ENCODE data around the gene BCL2L2.

BCL2L2 gene

GRCh38 chr14:23359722-23360447 lies 53.3 kb downstream of the BCL2L2 start:
- Histone ChIP-seq H2AFZ (ENCODE audit: low read depth, low read length) (no peak overlapping the region), H3K27me3 (ENCODE audit: insufficient read depth, low read length) (no peaks in the 10 kb centered on the region), H3K9me3 (ENCODE audit: low read length) (no peaks in the 10 kb centered on the region), H3K4me3 (ENCODE audit: low read length) (no peak overlapping the region), H3K4me1 (ENCODE audit: insufficient read depth, low read length) (peaks cover 21% of the 10 kb centered on the region), H3K36me3 (ENCODE audit: insufficient read depth, low read length) (peaks cover 59% of the 10 kb centered on the region)

DNA sequence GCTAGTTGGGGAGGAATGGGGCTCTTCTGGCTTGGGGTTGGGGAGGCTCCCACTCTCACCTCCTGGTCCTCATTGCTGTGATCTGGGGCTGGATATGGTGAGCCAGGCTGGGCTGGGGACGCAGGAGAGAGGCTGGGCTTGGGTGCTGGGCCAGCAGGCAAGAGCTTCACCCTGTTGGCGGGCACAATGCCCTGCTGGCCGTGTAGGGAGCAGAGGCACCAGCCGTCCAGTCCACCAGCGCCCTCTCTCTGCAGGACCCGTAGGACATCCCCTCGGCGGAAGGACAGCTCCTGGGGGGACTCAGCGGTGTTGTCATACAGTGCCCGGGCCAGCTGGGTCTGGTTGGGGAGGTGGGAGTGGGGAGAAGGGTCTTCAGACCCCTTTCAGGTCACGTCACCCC lies 53.9 kb downstream of the BCL2L2 start:
- Histone ChIP-seq H2AFZ (ENCODE audit: low read depth, low read length) (no peak overlapping the region), H3K36me3 (ENCODE audit: insufficient read depth, low read length) (peaks cover 59% of the 10 kb centered on the region), H3K4me1 (ENCODE audit: insufficient read depth, low read length) (peaks cover 21% of the 10 kb centered on the region)

GRCh38 chr14:23361320-23361719 lies 54.7 kb downstream of the BCL2L2 start:
- H3K36me3 ChIP-seq (ENCODE audit: insufficient read depth, low read length), result peaks cover 59% of the 10 kb centered on the region
- no peaks in the 10 kb centered on the region for H3K27me3 ChIP-seq (ENCODE audit: insufficient read depth, low read length)
- H3K4me3 ChIP-seq (ENCODE audit: low read length), result no peak overlapping the region
- no peaks in the 10 kb centered on the region for H3K9me3 ChIP-seq (ENCODE audit: low read length)
- peaks cover 21% of the 10 kb centered on the region for H3K4me1 ChIP-seq (ENCODE audit: insufficient read depth, low read length)
- no peak overlapping the region for H2AFZ ChIP-seq (ENCODE audit: low read depth, low read length)

More for the DNA sequence above, 53.9 kb downstream of the BCL2L2 start:
- no peak overlapping the region for H3K4me3 ChIP-seq (ENCODE audit: low read length)
- no peaks in the 10 kb centered on the region for H3K9me3 ChIP-seq (ENCODE audit: low read length)
- H3K27me3 ChIP-seq (ENCODE audit: insufficient read depth, low read length), result no peaks in the 10 kb centered on the region

Data from neuron (in vitro differentiated cells).